ENCODE data around the gene CLIC4. TPM values are rescaled to one million over a fixed set of nuclear protein-coding genes. Genes with fewer than 3 reads are reported as not detected.

CLIC4 gene
- total RNA-seq, 1 experiment from 2014 or later: 262 TPM

GRCh38 chr1:24720152-24720551 lies 25.1 kb upstream of the CLIC4 start (continued):
- TF ChIP-seq STAT6 (CRISPR knock-in tag; conservative IDR thresholded peaks at IDR 0.05; ENCODE audit: low read depth) (no peak), SP1 (CRISPR knock-in tag; conservative IDR thresholded peaks at IDR 0.05) (no peak), ZNF121 (CRISPR knock-in tag; IDR thresholded peaks at IDR 0.05) (no peak), ERG (CRISPR knock-in tag; IDR thresholded peaks at IDR 0.05) (no peak), PRDM15 (CRISPR knock-in tag; IDR thresholded peaks at IDR 0.05) (no peak), ZNF512 (CRISPR knock-in tag; IDR thresholded peaks at IDR 0.05; ENCODE audit: borderline replicate concordance) (no peak), HMGXB4 (CRISPR knock-in tag; IDR thresholded peaks at IDR 0.05) (no peak)

- ChIA-PET POLR2A (no interaction called here), CTCF (interaction anchor here (0.6 to 1.6 kb wide), 4 partner anchors 24 to 109 kb away, joined by 3 to 4 read pairs (median 3); partner anchors contain the start of gene CLIC4)
- no peak overlapping the region for H3K27ac Mint-ChIP-seq
- no peak for ATAC-seq
- H3K27me3 Mint-ChIP-seq (ENCODE audit: low read depth): no peaks in the 10 kb centered on the region
- no peak for DNase-seq (ENCODE audit: low spot score)
- no peak for TF ChIP-seq CREB1 (CRISPR knock-in tag; IDR thresholded peaks at IDR 0.05)
- no peak for TF ChIP-seq FOXP1 (CRISPR knock-in tag; IDR thresholded peaks at IDR 0.05; ENCODE audit: borderline replicate concordance)
- TF ChIP-seq ZNF671 (CRISPR knock-in tag; IDR thresholded peaks at IDR 0.05): no peak
- no peak for TF ChIP-seq ZNF512 (CRISPR knock-in tag; IDR thresholded peaks at IDR 0.05; ENCODE audit: borderline replicate concordance)
- no peak for TF ChIP-seq ARID4B (CRISPR knock-in tag; IDR thresholded peaks at IDR 0.05; ENCODE audit: borderline replicate concordance)
- TF ChIP-seq FOXP4 (CRISPR knock-in tag; IDR thresholded peaks at IDR 0.05): no peak
- TF ChIP-seq CTCF (IDR thresholded peaks at IDR 0.05): no peak
- H3K4me3 Mint-ChIP-seq: no peak overlapping the region
- H3K9me3 Mint-ChIP-seq: peaks cover 10% of the 10 kb centered on the region
- H3K4me1 Mint-ChIP-seq: peaks cover 23% of the 10 kb centered on the region
- H3K36me3 Mint-ChIP-seq: peaks cover 6% of the 10 kb centered on the region
Measured at GRCh38 chr1:24721533-24721932, 23.7 kb upstream of the CLIC4 start.
